Measurements from ENCODE around the gene ATRIP. TPM values are rescaled to one million over a fixed set of nuclear protein-coding genes. Genes with fewer than 3 reads are reported as not detected.

Gene ATRIP
- total RNA-seq, 1 experiment from 2014 or later: 12.8 TPM

- H3K9me3 ChIP-seq (replicated peaks): no peaks in the 10 kb centered on the region
- H3K36me3 ChIP-seq: peaks cover 8% of the 10 kb centered on the region; the same call in 1 of the 2 replicates
- H3K27ac ChIP-seq: no peak overlapping the region
- H3K4me1 ChIP-seq: no peaks in the 10 kb centered on the region
- no peak for DNase-seq
- no peaks in the 10 kb centered on the region for H3K27me3 ChIP-seq
- H3K4me3 ChIP-seq: no peak overlapping the region
These were observed 31.9 kb upstream of the ATRIP start for GRCh38 chr3:48414376-48415250.

GRCh38 chr3:48415251-48415953 lies 31.1 kb upstream of the ATRIP start:
- H3K4me1 ChIP-seq: no peaks in the 10 kb centered on the region

GRCh38 chr3:48416091-48416505 lies 30.4 kb upstream of the ATRIP start:
- Histone ChIP-seq H3K27me3 (no peaks in the 10 kb centered on the region), H3K27ac (no peak overlapping the region), H3K9me3 (replicated peaks) (no peaks in the 10 kb centered on the region), H3K36me3 (peaks cover 8% of the 10 kb centered on the region; the same call in 1 of the 2 replicates), H3K4me1 (no peaks in the 10 kb centered on the region), H3K4me3 (no peak overlapping the region)
- DNase-seq: no peak

More at GRCh38 chr3:48415251-48415953, 31.1 kb upstream of the ATRIP start:
- no peak overlapping the region for H3K27ac ChIP-seq
- no peaks in the 10 kb centered on the region for H3K27me3 ChIP-seq
- no peaks in the 10 kb centered on the region for H3K9me3 ChIP-seq (replicated peaks)
- H3K36me3 ChIP-seq: peaks cover 9% of the 10 kb centered on the region; the same call in 1 of the 2 replicates
- H3K4me3 ChIP-seq: no peak overlapping the region
- no peak for DNase-seq

- Histone ChIP-seq H3K36me3 (peaks cover 4% of the 10 kb centered on the region; the same call in 1 of the 2 replicates), H3K27ac (no peak overlapping the region), H3K4me1 (no peaks in the 10 kb centered on the region), H3K27me3 (no peaks in the 10 kb centered on the region), H3K4me3 (no peak overlapping the region), H3K9me3 (replicated peaks) (no peaks in the 10 kb centered on the region)
- no peak for DNase-seq
These were observed 30.0 kb upstream of the ATRIP start for GRCh38 chr3:48416546-48416945.

GRCh38 chr3:48417529-48418108 lies 28.9 kb upstream of the ATRIP start:
- Histone ChIP-seq H3K4me1 (peaks cover 8% of the 10 kb centered on the region), H3K4me3 (no peak overlapping the region), H3K27ac (no peak overlapping the region), H3K36me3 (peaks cover 6% of the 10 kb centered on the region; the same call in 1 of the 2 replicates), H3K27me3 (no peaks in the 10 kb centered on the region), H3K9me3 (replicated peaks) (no peaks in the 10 kb centered on the region)
- DNase-seq: no peak

GRCh38 chr3:48418140-48418539 lies 28.4 kb upstream of the ATRIP start:
- DNase-seq: no peak
- peaks cover 11% of the 10 kb centered on the region for H3K4me1 ChIP-seq
- H3K36me3 ChIP-seq: peaks cover 6% of the 10 kb centered on the region; the same call in 1 of the 2 replicates

GRCh38 chr3:48418651-48419050 lies 27.9 kb upstream of the ATRIP start:
- H3K4me1 ChIP-seq: peaks cover 16% of the 10 kb centered on the region
- peaks cover 6% of the 10 kb centered on the region; the same call in 1 of the 2 replicates for H3K36me3 ChIP-seq
- no peak overlapping the region for H3K27ac ChIP-seq
- H3K27me3 ChIP-seq: no peaks in the 10 kb centered on the region
- no peak overlapping the region for H3K4me3 ChIP-seq
- no peaks in the 10 kb centered on the region for H3K9me3 ChIP-seq (replicated peaks)
- DNase-seq: no peak

More at GRCh38 chr3:48418140-48418539, 28.4 kb upstream of the ATRIP start:
- no peaks in the 10 kb centered on the region for H3K9me3 ChIP-seq (replicated peaks)
- H3K27ac ChIP-seq: no peak overlapping the region
- no peak overlapping the region for H3K4me3 ChIP-seq
- no peaks in the 10 kb centered on the region for H3K27me3 ChIP-seq

GRCh38 chr3:48419149-48419548 lies 27.4 kb upstream of the ATRIP start:
- no peak for DNase-seq
- no peaks in the 10 kb centered on the region for H3K9me3 ChIP-seq (replicated peaks)
- peaks cover 6% of the 10 kb centered on the region; the same call in 1 of the 2 replicates for H3K36me3 ChIP-seq
- no peak overlapping the region for H3K27ac ChIP-seq
- H3K4me3 ChIP-seq: no peak overlapping the region
- H3K27me3 ChIP-seq: no peaks in the 10 kb centered on the region
- peaks cover 20% of the 10 kb centered on the region for H3K4me1 ChIP-seq

GRCh38 chr3:48419597-48419996 lies 26.9 kb upstream of the ATRIP start:
- Histone ChIP-seq H3K27ac (no peak overlapping the region), H3K27me3 (no peaks in the 10 kb centered on the region), H3K36me3 (peaks cover 6% of the 10 kb centered on the region; the same call in 1 of the 2 replicates)

GRCh38 chr3:48420561-48420960 lies 26.0 kb upstream of the ATRIP start:
- DNase-seq: no peak
- Histone ChIP-seq H3K27me3 (no peaks in the 10 kb centered on the region), H3K27ac (no peak overlapping the region), H3K4me1 (peaks cover 33% of the 10 kb centered on the region), H3K4me3 (no peak overlapping the region), H3K9me3 (replicated peaks) (no peaks in the 10 kb centered on the region), H3K36me3 (peaks cover 6% of the 10 kb centered on the region; the same call in 1 of the 2 replicates)

More at GRCh38 chr3:48419597-48419996, 26.9 kb upstream of the ATRIP start:
- DNase-seq: no peak
- H3K4me1 ChIP-seq: peaks cover 24% of the 10 kb centered on the region
- no peak overlapping the region for H3K4me3 ChIP-seq
- H3K9me3 ChIP-seq (replicated peaks): no peaks in the 10 kb centered on the region

GRCh38 chr3:48422272-48422671 lies 24.3 kb upstream of the ATRIP start:
- DNase-seq: no peak
- H3K4me3 ChIP-seq: no peak overlapping the region
- H3K36me3 ChIP-seq: peaks cover 6% of the 10 kb centered on the region; the same call in 1 of the 2 replicates
- peak overlapping the region; percentile 80 for H3K27ac ChIP-seq
- peaks cover 34% of the 10 kb centered on the region for H3K4me1 ChIP-seq
- no peaks in the 10 kb centered on the region for H3K9me3 ChIP-seq (replicated peaks)
- H3K27me3 ChIP-seq: no peaks in the 10 kb centered on the region

GRCh38 chr3:48422681-48423080 lies 23.9 kb upstream of the ATRIP start:
- Histone ChIP-seq H3K27ac (peak overlapping the region; percentile 80), H3K36me3 (peaks cover 6% of the 10 kb centered on the region; the same call in 1 of the 2 replicates), H3K27me3 (no peaks in the 10 kb centered on the region), H3K9me3 (replicated peaks) (no peaks in the 10 kb centered on the region), H3K4me3 (no peak overlapping the region), H3K4me1 (peaks cover 34% of the 10 kb centered on the region)
- DNase-seq: peak; percentile 89 to 90

- peak; percentile 29 to 32 for DNase-seq
- H3K27me3 ChIP-seq: no peaks in the 10 kb centered on the region
- H3K4me3 ChIP-seq: no peak overlapping the region
- peak overlapping the region; percentile 80 for H3K27ac ChIP-seq
- H3K9me3 ChIP-seq (replicated peaks): no peaks in the 10 kb centered on the region
- H3K36me3 ChIP-seq: peaks cover 6% of the 10 kb centered on the region; the same call in 1 of the 2 replicates
- H3K4me1 ChIP-seq: peaks cover 34% of the 10 kb centered on the region
These were observed 23.2 kb upstream of the ATRIP start for GRCh38 chr3:48423241-48423882.

Measured in SJCRH30 (cell line).